Measurements from ENCODE around the gene GNPDA1. TPM values are rescaled to one million over a fixed set of nuclear protein-coding genes. Genes with fewer than 3 reads are reported as not detected.

GNPDA1 gene
- total and polyA plus RNA-seq, 4 donors, result 8.0 to 15.0 (median 10.5) TPM

- no peak overlapping the region for H3K9ac ChIP-seq (ENCODE audit: low read depth in 1 of 2, low read length in 2 of 2)
- H3K4me3 ChIP-seq (ENCODE audit: low read depth in 1 of 3, low read length in 3 of 3), result peak overlapping the region in 1 of 3 donors; percentile 1
- H3K4me1 ChIP-seq (ENCODE audit: control insufficient read depth in 4 of 4, insufficient read depth in 4 of 4, low read length in 3 of 4), result peaks cover 0 to 9% (median 0%) of the 10 kb centered on the region in 4 donors
- H3K9me3 ChIP-seq (ENCODE audit: control insufficient read depth in 4 of 4, low read length in 3 of 4), result no peaks in the 10 kb centered on the region
- whole genome bisulfite sequencing, result 74% methylated on average over 16 of the region's 16 CpGs
- DNase-seq (ENCODE audit: low spot score), result no peak
- no peak overlapping the region for H3K27ac ChIP-seq (ENCODE audit: low read depth in 1 of 2, low read length in 2 of 2)
- TF ChIP-seq MAX (IDR thresholded peaks at IDR 0.05), result no peak
- no peak for TF ChIP-seq REST (IDR thresholded peaks at IDR 0.05)
- TF ChIP-seq RXRA (IDR thresholded peaks at IDR 0.05), result no peak
- TF ChIP-seq TAF1 (conservative IDR thresholded peaks at IDR 0.05), result no peak
- TF ChIP-seq ATF3 (IDR thresholded peaks at IDR 0.05), result no peak
- no peak for TF ChIP-seq EGR1 (IDR thresholded peaks at IDR 0.05; ENCODE audit: low read depth in 2 of 2)
- no peak for TF ChIP-seq NR2F2 (IDR thresholded peaks at IDR 0.05)
- no peaks in the 10 kb centered on the region for H3K27me3 ChIP-seq (ENCODE audit: control insufficient read depth in 4 of 4, insufficient read depth in 4 of 4, low read length in 3 of 4)
- H3K36me3 ChIP-seq (ENCODE audit: control insufficient read depth in 4 of 4, insufficient read depth in 3 of 4, low read depth in 1 of 4, low read length in 3 of 4), result no peaks in the 10 kb centered on the region
Observed at GRCh38 chr5:141957367-141957996, 55.3 kb downstream of the GNPDA1 start.

GRCh38 chr5:141954194-141954593 is 58.6 kb downstream of the GNPDA1 start:
- no peak for DNase-seq (ENCODE audit: low spot score)
- peaks cover 0 to 3% (median 0%) of the 10 kb centered on the region in 4 donors for H3K4me1 ChIP-seq (ENCODE audit: control insufficient read depth in 4 of 4, insufficient read depth in 4 of 4, low read length in 3 of 4)
- TF ChIP-seq HNF4A (conservative IDR thresholded peaks at IDR 0.05) (no peak), YY1 (IDR thresholded peaks at IDR 0.05) (no peak), EGR1 (IDR thresholded peaks at IDR 0.05; ENCODE audit: low read depth in 2 of 2) (no peak), MAX (IDR thresholded peaks at IDR 0.05) (no peak), NR2F2 (IDR thresholded peaks at IDR 0.05) (no peak), FOXA1 (IDR thresholded peaks at IDR 0.05) (no peak), ATF3 (IDR thresholded peaks at IDR 0.05) (no peak), FOXA2 (IDR thresholded peaks at IDR 0.05) (no peak), CTCF (IDR thresholded peaks at IDR 0.05; ENCODE audit: low read depth, low read length, missing input control) (no peak), RXRA (IDR thresholded peaks at IDR 0.05) (no peak), JUND (IDR thresholded peaks at IDR 0.05) (no peak), RAD21 (IDR thresholded peaks at IDR 0.05) (no peak), ZBTB33 (IDR thresholded peaks at IDR 0.05) (no peak), TAF1 (conservative IDR thresholded peaks at IDR 0.05) (no peak), SP1 (IDR thresholded peaks at IDR 0.05) (no peak), HNF4G (IDR thresholded peaks at IDR 0.05) (no peak)
- H3K4me3 ChIP-seq (ENCODE audit: low read depth in 1 of 3, low read length in 3 of 3), result peak overlapping the region in 1 of 3 donors; percentile 2
- no peak overlapping the region for H3K27ac ChIP-seq (ENCODE audit: low read depth in 1 of 2, low read length in 2 of 2)
- H3K27me3 ChIP-seq (ENCODE audit: control insufficient read depth in 4 of 4, insufficient read depth in 4 of 4, low read length in 3 of 4), result no peaks in the 10 kb centered on the region
- no peak overlapping the region for H3K9ac ChIP-seq (ENCODE audit: low read depth in 1 of 2, low read length in 2 of 2)
- H3K9me3 ChIP-seq (ENCODE audit: control insufficient read depth in 4 of 4, low read length in 3 of 4), result no peaks in the 10 kb centered on the region
- H3K36me3 ChIP-seq (ENCODE audit: control insufficient read depth in 4 of 4, insufficient read depth in 3 of 4, low read depth in 1 of 4, low read length in 3 of 4), result no peaks in the 10 kb centered on the region
- 81% methylated on average over 2 of the region's 2 CpGs for WGBS
